ENCODE data around the gene IL36B. TPM values are rescaled to one million over a fixed set of nuclear protein-coding genes. Genes with fewer than 3 reads are reported as not detected.

The IL36B gene
- total RNA-seq, 4 donors from 2014 or later, result not detected

DNA sequence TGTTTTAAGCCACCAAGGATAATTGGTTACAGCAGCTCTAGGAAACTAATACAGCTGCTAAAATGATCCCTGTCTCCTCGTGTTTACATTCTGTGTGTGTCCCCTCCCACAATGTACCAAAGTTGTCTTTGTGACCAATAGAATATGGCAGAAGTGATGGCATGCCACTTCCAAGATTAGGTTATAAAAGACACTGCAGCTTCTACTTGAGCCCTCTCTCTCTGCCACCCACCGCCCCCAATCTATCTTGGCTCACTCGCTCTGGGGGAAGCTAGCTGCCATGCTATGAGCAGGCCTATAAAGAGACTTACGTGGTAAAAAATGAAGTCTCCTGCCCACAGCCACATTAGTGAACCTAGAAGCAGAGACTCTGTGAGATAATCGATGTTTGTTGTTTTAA is 11.6 kb upstream of the IL36B start:
- TF ChIP-seq, protein P1, sequence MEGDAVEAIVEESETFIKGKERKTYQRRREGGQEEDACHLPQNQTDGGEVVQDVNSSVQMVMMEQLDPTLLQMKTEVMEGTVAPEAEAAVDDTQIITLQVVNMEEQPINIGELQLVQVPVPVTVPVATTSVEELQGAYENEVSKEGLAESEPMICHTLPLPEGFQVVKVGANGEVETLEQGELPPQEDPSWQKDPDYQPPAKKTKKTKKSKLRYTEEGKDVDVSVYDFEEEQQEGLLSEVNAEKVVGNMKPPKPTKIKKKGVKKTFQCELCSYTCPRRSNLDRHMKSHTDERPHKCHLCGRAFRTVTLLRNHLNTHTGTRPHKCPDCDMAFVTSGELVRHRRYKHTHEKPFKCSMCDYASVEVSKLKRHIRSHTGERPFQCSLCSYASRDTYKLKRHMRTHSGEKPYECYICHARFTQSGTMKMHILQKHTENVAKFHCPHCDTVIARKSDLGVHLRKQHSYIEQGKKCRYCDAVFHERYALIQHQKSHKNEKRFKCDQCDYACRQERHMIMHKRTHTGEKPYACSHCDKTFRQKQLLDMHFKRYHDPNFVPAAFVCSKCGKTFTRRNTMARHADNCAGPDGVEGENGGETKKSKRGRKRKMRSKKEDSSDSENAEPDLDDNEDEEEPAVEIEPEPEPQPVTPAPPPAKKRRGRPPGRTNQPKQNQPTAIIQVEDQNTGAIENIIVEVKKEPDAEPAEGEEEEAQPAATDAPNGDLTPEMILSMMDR (IDR thresholded peaks at IDR 0.05; ENCODE audit: low read depth), result no peak

DNA sequence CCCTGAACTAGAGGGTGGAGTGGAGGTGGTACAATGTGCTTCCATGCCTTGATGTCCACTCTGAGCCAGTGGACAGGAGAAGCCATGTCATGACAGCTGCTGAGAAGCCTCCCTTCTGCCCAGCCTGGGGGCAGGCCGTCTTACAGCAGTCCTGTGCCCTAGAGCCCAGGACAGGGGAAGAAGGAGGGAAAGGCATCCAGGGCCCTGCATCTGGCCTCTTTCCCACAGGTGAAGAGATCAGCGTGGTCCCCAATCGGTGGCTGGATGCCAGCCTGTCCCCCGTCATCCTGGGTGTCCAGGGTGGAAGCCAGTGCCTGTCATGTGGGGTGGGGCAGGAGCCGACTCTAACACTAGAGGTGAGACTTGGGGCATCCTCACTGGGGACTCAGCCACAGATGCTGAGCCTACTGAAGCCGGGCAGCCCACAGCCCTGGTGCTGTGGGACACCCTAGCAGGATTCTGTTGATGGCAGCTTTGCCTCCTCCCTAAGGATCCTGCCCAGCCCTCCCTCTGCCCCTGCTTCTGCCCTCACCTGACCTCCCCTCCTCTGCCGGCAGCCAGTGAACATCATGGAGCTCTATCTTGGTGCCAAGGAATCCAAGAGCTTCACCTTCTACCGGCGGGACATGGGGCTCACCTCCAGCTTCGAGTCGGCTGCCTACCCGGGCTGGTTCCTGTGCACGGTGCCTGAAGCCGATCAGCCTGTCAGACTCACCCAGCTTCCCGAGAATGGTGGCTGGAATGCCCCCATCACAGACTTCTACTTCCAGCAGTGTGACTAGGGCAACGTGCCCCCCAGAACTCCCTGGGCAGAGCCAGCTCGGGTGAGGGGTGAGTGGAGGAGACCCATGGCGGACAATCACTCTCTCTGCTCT is 9.5 kb upstream of the IL36B start:
- TF ChIP-seq, protein P1 (IDR thresholded peaks at IDR 0.05; ENCODE audit: low read depth), result no peak

DNA sequence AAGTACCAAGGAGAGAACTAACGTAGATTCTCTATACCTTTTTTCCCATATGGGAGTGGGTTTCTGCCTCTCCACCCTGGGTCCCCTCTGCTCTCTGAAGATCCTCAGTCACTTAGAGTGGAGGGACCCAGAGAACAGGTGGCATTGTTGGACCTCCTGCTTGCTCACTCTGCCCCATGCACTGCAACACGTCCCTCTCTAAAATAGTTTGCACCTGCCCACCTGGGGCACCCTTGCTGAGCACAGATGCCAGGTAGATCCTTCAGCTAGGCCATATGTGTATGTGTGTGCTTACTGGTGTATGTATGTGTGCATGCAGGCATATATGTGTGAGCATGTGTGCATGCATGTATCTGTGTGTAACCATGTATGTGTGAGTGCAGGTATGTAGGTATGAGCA is 8.6 kb upstream of the IL36B start:
- TF ChIP-seq, protein P1 (IDR thresholded peaks at IDR 0.05; ENCODE audit: low read depth), result no peak

DNA sequence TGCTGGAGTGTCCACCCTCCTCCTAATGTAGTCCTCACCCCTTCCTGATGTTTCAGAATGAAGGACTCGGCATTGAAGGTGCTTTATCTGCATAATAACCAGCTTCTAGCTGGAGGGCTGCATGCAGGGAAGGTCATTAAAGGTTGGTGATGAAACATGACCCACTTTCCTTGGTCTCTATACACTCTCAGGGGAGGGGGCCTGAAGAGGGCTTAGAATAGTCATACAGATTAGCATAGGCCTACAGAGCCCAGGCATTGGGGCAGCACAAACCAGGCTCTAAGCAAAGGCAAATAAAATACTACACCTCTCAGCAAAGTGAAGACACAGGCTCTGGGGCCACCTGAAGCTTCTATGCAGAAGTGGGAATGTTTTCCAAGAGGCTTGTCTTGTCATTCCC is 8.1 kb upstream of the IL36B start:
- TF ChIP-seq, protein P1 (IDR thresholded peaks at IDR 0.05; ENCODE audit: low read depth), result no peak

DNA sequence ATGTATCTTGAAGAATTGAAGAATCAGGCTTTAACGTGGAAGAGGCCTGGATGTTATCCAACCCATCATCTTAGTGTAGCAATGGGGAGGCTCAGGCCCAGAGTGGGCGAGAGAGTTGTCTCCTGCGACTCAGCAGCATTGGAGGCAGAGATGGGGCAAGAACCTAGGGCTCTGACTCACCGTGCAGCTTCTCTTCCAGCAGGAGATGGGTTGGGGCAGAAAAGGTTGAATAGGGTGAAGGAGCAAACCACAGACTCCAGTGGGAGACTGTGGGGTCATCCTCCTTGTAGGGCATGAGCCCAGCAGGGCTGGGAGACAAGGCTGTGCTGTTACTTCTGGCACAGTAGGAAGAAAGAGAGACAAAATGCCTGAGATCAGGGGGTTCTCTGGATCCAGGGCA is 7.7 kb upstream of the IL36B start:
- TF ChIP-seq, protein P1 (IDR thresholded peaks at IDR 0.05; ENCODE audit: low read depth), result no peak

DNA sequence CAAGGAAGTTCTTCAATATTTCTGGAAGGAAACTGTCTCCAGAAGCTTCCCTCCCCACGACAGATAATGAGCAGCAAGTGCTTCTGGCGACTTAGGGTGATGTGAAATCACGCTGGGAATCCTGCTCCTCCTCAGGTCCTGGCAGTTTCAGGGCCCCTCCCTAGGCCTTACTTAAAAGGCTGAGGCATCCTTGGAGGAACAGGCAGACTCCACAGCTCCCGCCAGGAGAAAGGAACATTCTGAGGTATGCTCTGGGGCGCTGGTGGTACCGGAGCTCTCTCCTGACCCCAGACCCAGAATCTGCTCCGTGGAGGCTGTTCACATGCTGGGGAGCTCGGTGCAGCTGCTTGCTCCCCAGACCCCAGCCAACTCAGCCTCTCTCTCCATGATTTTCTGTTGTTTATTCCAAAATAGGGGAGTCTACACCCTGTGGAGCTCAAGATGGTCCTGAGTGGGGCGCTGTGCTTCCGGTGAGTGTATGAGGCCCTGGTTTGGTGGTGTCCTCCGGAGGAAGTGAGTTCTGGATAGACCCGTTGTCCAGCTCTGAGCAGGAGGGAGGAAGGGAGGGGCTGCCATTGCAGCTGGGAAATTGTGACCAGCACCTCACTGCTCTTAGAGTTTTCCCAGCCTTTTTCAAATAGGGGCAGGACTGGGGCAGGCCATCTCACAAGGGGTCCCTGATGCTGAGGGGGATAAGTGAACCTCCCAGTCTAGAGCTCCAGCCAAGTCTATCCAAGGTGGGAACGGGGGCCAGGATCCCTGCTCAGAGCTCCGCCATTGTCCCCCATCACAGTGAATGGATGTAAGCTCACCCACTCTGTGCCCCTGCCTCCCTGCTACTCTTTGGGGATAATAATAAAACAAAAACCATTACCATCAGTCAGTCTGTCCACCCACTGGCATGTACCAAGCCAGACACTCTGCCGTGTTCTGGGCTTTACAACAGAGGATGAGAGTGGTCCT is 6.6 kb upstream of the IL36B start, which contains the start of gene IL36RN:
IL36RN (plus strand) TSS at position 201 of the 963 bp plus-strand sequence; CDS start at position 442, 241 bp downstream.
- TF ChIP-seq, protein P1 (IDR thresholded peaks at IDR 0.05; ENCODE audit: low read depth), result no peak

Data from subcutaneous adipose tissue (tissue), 4 donors.